GM12878 (cell line): ENCODE data around the gene CADPS.

Experiments used
- CBFB ChIP-seq: IDR thresholded peaks from 2 replicates; pipeline ENCODE4 v1.6.1; 2016; ENCODE audit warnings: antibody characterized with exemption, low read depth
- REST ChIP-seq: IDR thresholded peaks from 2 replicates; pipeline ENCODE4 v1.6.1; 2012; ENCODE audit warnings: mild to moderate bottlenecking, low read depth, low read length

- TF ChIP-seq CBFB (no peak), REST (no peak)
Measured at GRCh38 chr3:62355703-62356102, 519.5 kb downstream of the CADPS start.
